HG03108 (cell line): ENCODE data around the gene DOCK1.
"Not testable (repeated sequence)": the region's sequence is repeated elsewhere in the genome, so short reads cannot be mapped to it uniquely, and the experiment has no call there.

Experiments
- ATAC-seq: cut with Tn5 transposase; IDR thresholded peaks from one replicate; pipeline ENCODE4 v1.9.1; 2021; ENCODE audit warnings: moderate library complexity; ENCODE audit not compliant: unreplicated experiment

DOCK1 gene

GRCh38 chr10:126902157-126902556 is 3.1 kb upstream of the DOCK1 start:
- no peak for ATAC-seq

- ATAC-seq, result no peak
Measured at GRCh38 chr10:126903656-126904360, 1.4 kb upstream of the DOCK1 start.

GRCh38 chr10:126904516-126904817 is 761 bp upstream of the DOCK1 start:
- no peak for ATAC-seq

- no peak for ATAC-seq
Measured at GRCh38 chr10:126905776-126906703, 812 bp downstream of the DOCK1 start.

- no peak for ATAC-seq
Measured at GRCh38 chr10:126906704-126907422, 1.6 kb downstream of the DOCK1 start.

- ATAC-seq, result no peak
Measured at GRCh38 chr10:126907423-126907970, 2.3 kb downstream of the DOCK1 start.

GRCh38 chr10:126908225-126908624 is 3.0 kb downstream of the DOCK1 start:
- no peak for ATAC-seq

- no peak for ATAC-seq
Measured at GRCh38 chr10:126908729-126909128, 3.5 kb downstream of the DOCK1 start.

GRCh38 chr10:126909147-126909546 is 3.9 kb downstream of the DOCK1 start:
- no peak for ATAC-seq

GRCh38 chr10:126910196-126910595 is 5.0 kb downstream of the DOCK1 start:
- ATAC-seq, result no peak

GRCh38 chr10:126910798-126911197 is 5.6 kb downstream of the DOCK1 start:
- ATAC-seq, result no peak

- no peak for ATAC-seq
Measured at GRCh38 chr10:126911301-126911700, 6.1 kb downstream of the DOCK1 start.

- ATAC-seq, result no peak
Measured at GRCh38 chr10:126913316-126913715, 8.1 kb downstream of the DOCK1 start.

- no peak for ATAC-seq
Measured at GRCh38 chr10:126914561-126914960, 9.3 kb downstream of the DOCK1 start.

GRCh38 chr10:126916952-126917351 is 11.7 kb downstream of the DOCK1 start:
- ATAC-seq, result not testable (repeated sequence)

- no peak for ATAC-seq
Measured at GRCh38 chr10:126917375-126917774, 12.1 kb downstream of the DOCK1 start.

GRCh38 chr10:126917975-126918908 is 13.0 kb downstream of the DOCK1 start:
- ATAC-seq, result no peak

- ATAC-seq, result no peak
Measured at GRCh38 chr10:126919426-126919825, 14.2 kb downstream of the DOCK1 start.

- no peak for ATAC-seq
Measured at GRCh38 chr10:126921162-126921561, 15.9 kb downstream of the DOCK1 start.

GRCh38 chr10:126921974-126922525 is 16.8 kb downstream of the DOCK1 start:
- ATAC-seq, result no peak
